ENCODE measurements around the gene ZNF556. TPM values are rescaled to one million over a fixed set of nuclear protein-coding genes. Genes with fewer than 3 reads are reported as not detected.

The ZNF556 gene
- polyA plus RNA-seq, 1 donor (not counting 4 experiments of a cell fraction or from before 2014, with no cell fraction given), result 0.01 TPM

DNA sequence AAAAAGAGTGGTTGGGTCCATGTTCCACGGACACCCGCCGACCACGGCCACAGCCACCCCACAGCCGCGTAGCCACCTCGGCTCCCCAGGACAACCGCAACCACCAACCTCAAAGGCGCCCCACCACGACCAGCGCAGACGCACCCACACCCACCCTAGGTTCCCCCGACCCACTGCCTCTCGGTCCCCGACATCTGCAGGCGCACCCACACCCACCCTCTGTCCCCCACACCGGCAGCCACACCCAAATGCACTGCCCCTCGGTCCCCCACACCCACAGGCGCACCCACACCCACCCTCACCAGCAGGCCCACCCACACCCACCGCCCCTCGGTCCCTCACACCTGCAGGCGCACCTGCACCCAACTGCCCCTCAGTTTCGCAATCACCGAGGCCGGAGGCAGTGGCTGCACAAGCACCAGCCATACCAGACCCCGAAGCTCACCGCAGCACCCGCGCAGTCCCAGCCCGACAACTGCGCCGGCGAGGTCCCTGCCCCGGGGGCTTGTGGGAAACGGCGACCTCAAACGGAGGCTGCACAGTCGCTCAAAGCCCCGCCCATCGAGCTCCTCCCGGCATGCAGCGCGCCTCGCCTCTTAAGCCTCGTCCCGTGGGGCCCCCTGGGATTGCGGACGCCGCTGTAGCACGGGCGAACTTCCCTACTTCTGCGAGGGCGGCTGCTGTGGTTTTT, 59.4 kb downstream of the ZNF556 start:
- Histone ChIP-seq H3K27ac (ENCODE audit: control insufficient read depth, insufficient read depth, low read length) (no peak overlapping the region), H3K9ac (ENCODE audit: control insufficient read depth, extremely low read depth, insufficient read depth, low read length) (no peak overlapping the region), H3K4me2 (ENCODE audit: control insufficient read depth, extremely low read depth, insufficient read depth, low read depth, low read length) (no peak overlapping the region), H3K79me2 (ENCODE audit: control insufficient read depth, insufficient read depth, low read length) (no peaks in the 10 kb centered on the region), H4K20me1 (ENCODE audit: control insufficient read depth, extremely low read depth, insufficient read depth, low read length) (no peaks in the 10 kb centered on the region), H3K9me3 (ENCODE audit: control insufficient read depth, low read depth, low read length) (no peaks in the 10 kb centered on the region), H2AFZ (ENCODE audit: control insufficient read depth, low read length) (no peak overlapping the region), H3K27me3 (ENCODE audit: control insufficient read depth, extremely low read depth, insufficient read depth, low read length) (no peaks in the 10 kb centered on the region), H3K4me1 (ENCODE audit: control insufficient read depth, extremely low read depth, insufficient read depth, low read length) (peaks cover 12% of the 10 kb centered on the region), H3K9me1 (ENCODE audit: control insufficient read depth, extremely low read depth, insufficient read depth, low read length) (no peaks in the 10 kb centered on the region), H3K36me3 (ENCODE audit: control insufficient read depth in 2 of 2, extremely low read depth in 1 of 2, insufficient read depth in 2 of 2, low read length in 2 of 2) (peaks cover 0 to 2% of the 10 kb centered on the region in 2 experiments), H3K4me3 (ENCODE audit: control insufficient read depth in 2 of 3, extremely low read depth in 1 of 3, insufficient read depth in 2 of 3, low read depth in 1 of 3, low read length in 3 of 3) (no peak overlapping the region)
- no peak for FAIRE-seq
- TF ChIP-seq, protein P1, sequence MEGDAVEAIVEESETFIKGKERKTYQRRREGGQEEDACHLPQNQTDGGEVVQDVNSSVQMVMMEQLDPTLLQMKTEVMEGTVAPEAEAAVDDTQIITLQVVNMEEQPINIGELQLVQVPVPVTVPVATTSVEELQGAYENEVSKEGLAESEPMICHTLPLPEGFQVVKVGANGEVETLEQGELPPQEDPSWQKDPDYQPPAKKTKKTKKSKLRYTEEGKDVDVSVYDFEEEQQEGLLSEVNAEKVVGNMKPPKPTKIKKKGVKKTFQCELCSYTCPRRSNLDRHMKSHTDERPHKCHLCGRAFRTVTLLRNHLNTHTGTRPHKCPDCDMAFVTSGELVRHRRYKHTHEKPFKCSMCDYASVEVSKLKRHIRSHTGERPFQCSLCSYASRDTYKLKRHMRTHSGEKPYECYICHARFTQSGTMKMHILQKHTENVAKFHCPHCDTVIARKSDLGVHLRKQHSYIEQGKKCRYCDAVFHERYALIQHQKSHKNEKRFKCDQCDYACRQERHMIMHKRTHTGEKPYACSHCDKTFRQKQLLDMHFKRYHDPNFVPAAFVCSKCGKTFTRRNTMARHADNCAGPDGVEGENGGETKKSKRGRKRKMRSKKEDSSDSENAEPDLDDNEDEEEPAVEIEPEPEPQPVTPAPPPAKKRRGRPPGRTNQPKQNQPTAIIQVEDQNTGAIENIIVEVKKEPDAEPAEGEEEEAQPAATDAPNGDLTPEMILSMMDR (optimal IDR thresholded peaks at IDR 0.05 in 1 of 3, IDR thresholded peaks at IDR 0.05 in 1 of 3, conservative IDR thresholded peaks at IDR 0.05 in 1 of 3; ENCODE audit: extremely low read depth in 1 of 3, insufficient read depth in 2 of 3, low read length in 3 of 3), result no peak
- TF ChIP-seq EZH2 (IDR thresholded peaks at IDR 0.05; ENCODE audit: low read length), result no peak
- no peak for DNase-seq (ENCODE audit: low read depth, low spot score)
- dilution Hi-C loops (cut with MboI; ENCODE audit: extremely low pct_ligation_motif_present, low sequenced_read_pairs), result no loop called here

- Histone ChIP-seq H3K9me1 (ENCODE audit: control insufficient read depth, extremely low read depth, insufficient read depth, low read length) (no peaks in the 10 kb centered on the region), H3K4me2 (ENCODE audit: control insufficient read depth, extremely low read depth, insufficient read depth, low read depth, low read length) (no peak overlapping the region), H3K4me3 (ENCODE audit: control insufficient read depth in 2 of 3, extremely low read depth in 1 of 3, insufficient read depth in 2 of 3, low read depth in 1 of 3, low read length in 3 of 3) (no peak overlapping the region), H4K20me1 (ENCODE audit: control insufficient read depth, extremely low read depth, insufficient read depth, low read length) (no peaks in the 10 kb centered on the region), H3K9me3 (ENCODE audit: control insufficient read depth, low read depth, low read length) (no peaks in the 10 kb centered on the region), H3K27ac (ENCODE audit: control insufficient read depth, insufficient read depth, low read length) (no peak overlapping the region), H3K36me3 (ENCODE audit: control insufficient read depth in 2 of 2, extremely low read depth in 1 of 2, insufficient read depth in 2 of 2, low read length in 2 of 2) (peaks cover 0 to 2% of the 10 kb centered on the region in 2 experiments), H3K79me2 (ENCODE audit: control insufficient read depth, insufficient read depth, low read length) (no peaks in the 10 kb centered on the region), H3K27me3 (ENCODE audit: control insufficient read depth, extremely low read depth, insufficient read depth, low read length) (no peaks in the 10 kb centered on the region), H3K4me1 (ENCODE audit: control insufficient read depth, extremely low read depth, insufficient read depth, low read length) (peaks cover 12% of the 10 kb centered on the region), H2AFZ (ENCODE audit: control insufficient read depth, low read length) (no peak overlapping the region), H3K9ac (ENCODE audit: control insufficient read depth, extremely low read depth, insufficient read depth, low read length) (no peak overlapping the region)
- dilution Hi-C loops (cut with MboI; ENCODE audit: extremely low pct_ligation_motif_present, low sequenced_read_pairs), result no loop called here
- TF ChIP-seq, protein P1 (optimal IDR thresholded peaks at IDR 0.05 in 1 of 3, IDR thresholded peaks at IDR 0.05 in 1 of 3, conservative IDR thresholded peaks at IDR 0.05 in 1 of 3; ENCODE audit: extremely low read depth in 1 of 3, insufficient read depth in 2 of 3, low read length in 3 of 3), result no peak
- TF ChIP-seq EZH2 (IDR thresholded peaks at IDR 0.05; ENCODE audit: low read length), result no peak
- FAIRE-seq, result no peak
- no peak for DNase-seq (ENCODE audit: low read depth, low spot score)
Observed at GRCh38 chr19:2927032-2927430, 59.9 kb downstream of the ZNF556 start.

Other genes with a start within 250 kb of the ZNF556 start
- 0.01 to 0.11 TPM (median 0.06 TPM) in 3 replicates for gene GNG7, start 164.6 kb upstream of the ZNF556 start, polyA plus RNA-seq
- gene DIRAS1, start 146.0 kb upstream of the ZNF556 start, polyA plus RNA-seq, result 0.10 to 2.2 TPM (median 0.34 TPM) in 3 replicates
- gene SLC39A3, start 127.3 kb upstream of the ZNF556 start, polyA plus RNA-seq, result 26.2 to 40.0 TPM (median 28.1 TPM) in 3 replicates
- 34.2 to 70.8 TPM (median 36.1 TPM) in 3 replicates for gene SGTA, start 84.1 kb upstream of the ZNF556 start, polyA plus RNA-seq
- 62.0 to 75.7 TPM (median 69.9 TPM) in 3 replicates for gene THOP1, start 81.8 kb upstream of the ZNF556 start, polyA plus RNA-seq
- gene ZNF554, start 47.5 kb upstream of the ZNF556 start, polyA plus RNA-seq, result 2.2 to 3.0 TPM (median 2.7 TPM) in 3 replicates
- 3.3 to 4.3 TPM (median 3.9 TPM) in 3 replicates for gene ZNF555, start 25.9 kb upstream of the ZNF556 start, polyA plus RNA-seq
- gene ZNF57, start 33.6 kb downstream of the ZNF556 start, polyA plus RNA-seq, result 9.4 to 10.1 TPM (median 9.7 TPM) in 3 replicates
- gene ZNF77, start 77.6 kb downstream of the ZNF556 start, polyA plus RNA-seq, result 4.7 to 6.0 TPM (median 5.2 TPM) in 3 replicates
- gene TLE6, start 110.2 kb downstream of the ZNF556 start, polyA plus RNA-seq, result 0.41 to 1.2 TPM (median 0.43 TPM) in 3 replicates
- 0.70 to 1.0 TPM (median 0.88 TPM) in 3 replicates for gene TLE2, start 161.9 kb downstream of the ZNF556 start, polyA plus RNA-seq
- gene TLE5, start 195.2 kb downstream of the ZNF556 start, polyA plus RNA-seq, result 249 to 337 TPM (median 316 TPM) in 3 replicates
- 12.7 to 47.8 TPM (median 17.6 TPM) in 3 replicates for gene GNA11, start 227.0 kb downstream of the ZNF556 start, polyA plus RNA-seq